ENCODE measurements around the gene CPZ. TPM values are rescaled to one million over a fixed set of nuclear protein-coding genes. Genes with fewer than 3 reads are reported as not detected.
A peak's percentile ranks its signal among the peaks of the same experiment; 100 is the strongest.

Gene CPZ
- total RNA-seq (10 to 100 TPM; 34.4 to 82.0 TPM), polyA plus RNA-seq (ENCODE audit: insufficient read length in 2 of 2) (10 to 100 TPM; 11.9 to 30.4 TPM)
- long read RNA-seq, donor 1, transcript CPZ-202 (11 exons, 2,267 nt), result major isoform, 5 of 18 reads
- long read RNA-seq, donor 1, partial matches to known transcripts, result 8 of 18 reads
- long read RNA-seq, donor 1, other reads (novel, unspliced or antisense), result 0 of 18 reads
- long read RNA-seq, donor 2, result 0 reads
- long read RNA-seq, donor 3, partial matches to known transcripts, result 0 of 5 reads
- long read RNA-seq, donor 3, other reads (novel, unspliced or antisense), result 0 of 5 reads
- long read RNA-seq, donor 4, result 0 reads

DNA sequence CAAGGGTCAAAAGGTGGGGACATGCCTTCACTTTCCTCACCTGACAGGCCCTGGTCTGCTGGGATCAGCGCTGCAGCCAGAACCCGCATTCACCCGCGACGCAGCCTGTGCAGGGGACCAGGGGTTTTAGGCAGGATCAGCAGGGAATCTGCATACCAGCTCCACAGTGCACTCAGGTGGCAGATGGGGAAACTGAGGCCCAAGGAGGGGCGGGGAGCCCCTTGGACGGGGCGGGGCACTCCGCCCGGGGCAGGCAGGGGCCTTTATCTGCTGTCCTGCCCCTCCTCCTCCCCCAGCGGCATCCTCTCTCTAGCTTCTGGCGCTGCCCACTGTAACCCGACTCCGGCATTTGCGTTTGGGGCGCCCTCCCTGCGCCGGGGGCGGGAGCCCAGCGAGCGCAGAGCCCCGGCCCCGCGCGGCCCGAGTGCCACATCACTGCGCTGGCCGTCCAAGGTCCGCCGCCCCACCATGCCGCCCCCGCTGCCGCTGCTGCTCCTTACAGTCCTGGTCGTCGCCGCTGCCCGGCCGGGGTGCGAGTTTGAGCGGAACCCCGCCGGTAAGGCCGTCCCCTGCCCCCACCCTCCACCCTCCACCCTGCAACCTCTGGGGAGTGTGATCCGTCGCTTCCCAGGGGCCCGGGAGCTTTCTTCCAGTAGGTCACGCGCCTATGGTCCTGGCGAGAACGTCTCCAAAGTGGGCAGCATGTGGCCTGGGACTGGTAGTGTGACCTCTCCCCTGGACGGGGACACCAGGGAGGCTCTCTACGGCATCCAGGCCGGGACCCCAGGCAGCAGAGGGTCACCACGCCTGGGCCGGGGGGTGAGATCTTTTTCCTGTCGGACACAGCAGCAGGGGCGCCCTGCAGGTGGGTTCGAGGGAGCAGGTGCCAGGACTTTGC, at the start of gene CPZ:
TSS of gene CPZ (plus strand) at position 400 of the 898 bp plus-strand sequence. CDS start at position 469, 69 bp downstream.
- DNase-seq (ENCODE audit: low read depth in 4 of 6, low spot score in 6 of 6), result peak in 1 of 6 donors; percentile 57
- peaks cover 39% of the 10 kb centered on the region for H3K27me3 ChIP-seq (ENCODE audit: control insufficient read depth, insufficient read depth, low read length)
- no peaks in the 10 kb centered on the region for H3K36me3 ChIP-seq (ENCODE audit: control insufficient read depth, insufficient read depth, low read length)
- H3K4me1 ChIP-seq (ENCODE audit: control insufficient read depth, insufficient read depth, low read length), result peaks cover 34% of the 10 kb centered on the region
- WGBS (ENCODE audit: insufficient coverage), result 2% methylated on average over 57 of the region's 58 CpGs
- H3K27ac ChIP-seq (ENCODE audit: low read depth, low read length), result peak within 1 kb of the TSS; percentile 11
- H3K4me3 ChIP-seq (ENCODE audit: low read depth, low read length), result peak within 1 kb of the TSS; percentile 38
- no peaks in the 10 kb centered on the region for H3K9me3 ChIP-seq (ENCODE audit: control insufficient read depth, insufficient read depth, low read length)

GRCh38 chr4:8542776-8543525, 49.6 kb upstream of the CPZ start:
- H3K27ac ChIP-seq (ENCODE audit: low read depth, low read length), result no peak overlapping the region
- no peaks in the 10 kb centered on the region for H3K9me3 ChIP-seq (ENCODE audit: control insufficient read depth, insufficient read depth, low read length)
- no peaks in the 10 kb centered on the region for H3K27me3 ChIP-seq (ENCODE audit: control insufficient read depth, insufficient read depth, low read length)
- H3K4me1 ChIP-seq (ENCODE audit: control insufficient read depth, insufficient read depth, low read length), result no peaks in the 10 kb centered on the region
- no peaks in the 10 kb centered on the region for H3K36me3 ChIP-seq (ENCODE audit: control insufficient read depth, insufficient read depth, low read length)
- WGBS (ENCODE audit: insufficient coverage), result 83% methylated on average over 15 of the region's 16 CpGs
- DNase-seq (ENCODE audit: low read depth in 4 of 6, low spot score in 6 of 6), result no peak
- no peak overlapping the region for H3K4me3 ChIP-seq (ENCODE audit: low read depth, low read length)

GRCh38 chr4:8543623-8544022, 48.9 kb upstream of the CPZ start:
- Histone ChIP-seq H3K27me3 (ENCODE audit: control insufficient read depth, insufficient read depth, low read length) (no peaks in the 10 kb centered on the region), H3K4me3 (ENCODE audit: low read depth, low read length) (no peak overlapping the region), H3K27ac (ENCODE audit: low read depth, low read length) (no peak overlapping the region), H3K9me3 (ENCODE audit: control insufficient read depth, insufficient read depth, low read length) (no peaks in the 10 kb centered on the region), H3K36me3 (ENCODE audit: control insufficient read depth, insufficient read depth, low read length) (no peaks in the 10 kb centered on the region), H3K4me1 (ENCODE audit: control insufficient read depth, insufficient read depth, low read length) (no peaks in the 10 kb centered on the region)
- DNase-seq (ENCODE audit: low read depth in 4 of 6, low spot score in 6 of 6), result no peak
- 89% methylated on average over 3 of the region's 10 CpGs for WGBS (ENCODE audit: insufficient coverage)

- no peak for DNase-seq (ENCODE audit: low read depth in 4 of 6, low spot score in 6 of 6)
- no peaks in the 10 kb centered on the region for H3K9me3 ChIP-seq (ENCODE audit: control insufficient read depth, insufficient read depth, low read length)
- H3K4me1 ChIP-seq (ENCODE audit: control insufficient read depth, insufficient read depth, low read length), result no peaks in the 10 kb centered on the region
- no peaks in the 10 kb centered on the region for H3K36me3 ChIP-seq (ENCODE audit: control insufficient read depth, insufficient read depth, low read length)
- no peak overlapping the region for H3K4me3 ChIP-seq (ENCODE audit: low read depth, low read length)
- H3K27ac ChIP-seq (ENCODE audit: low read depth, low read length), result no peak overlapping the region
- no peaks in the 10 kb centered on the region for H3K27me3 ChIP-seq (ENCODE audit: control insufficient read depth, insufficient read depth, low read length)
- WGBS (ENCODE audit: insufficient coverage), result 95% methylated on average over 3 of the region's 3 CpGs
These were observed 48.3 kb upstream of the CPZ start for GRCh38 chr4:8544282-8544681.

DNA sequence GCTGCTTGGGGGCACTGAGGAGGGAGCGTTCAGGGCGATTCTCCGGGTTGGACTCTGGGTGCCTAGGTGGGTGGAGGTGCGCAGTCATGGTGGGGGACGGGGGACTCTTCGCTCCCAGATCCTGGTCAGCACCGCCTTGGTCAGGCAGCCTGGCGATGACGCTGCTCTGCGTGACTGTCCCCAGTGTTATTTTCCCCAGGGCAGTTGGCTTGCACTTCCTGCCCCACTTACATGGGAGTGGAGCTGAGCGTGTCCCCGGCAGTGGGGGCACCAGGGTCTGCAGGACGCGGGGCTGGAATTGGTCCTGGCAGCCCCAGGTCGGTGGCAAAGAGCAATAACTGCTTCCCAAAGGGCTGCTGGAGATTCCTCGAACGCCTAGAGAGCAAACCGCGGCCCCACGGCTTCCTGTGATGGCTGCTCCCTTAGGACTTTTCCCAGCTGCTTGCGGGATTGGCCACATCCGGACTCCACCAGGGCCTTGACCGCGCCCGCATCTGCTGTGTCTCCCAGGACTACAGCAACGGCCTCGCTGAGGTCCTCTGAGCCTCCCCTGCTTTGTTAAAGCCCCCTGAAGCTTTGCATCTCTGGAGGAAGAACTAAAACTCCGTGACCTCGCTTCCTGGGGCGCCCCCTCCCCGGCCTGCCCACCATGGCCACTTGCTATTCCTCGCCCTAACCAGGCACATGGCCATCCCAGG, 47.7 kb upstream of the CPZ start:
- Histone ChIP-seq H3K4me3 (ENCODE audit: low read depth, low read length) (no peak overlapping the region), H3K27ac (ENCODE audit: low read depth, low read length) (no peak overlapping the region), H3K36me3 (ENCODE audit: control insufficient read depth, insufficient read depth, low read length) (no peaks in the 10 kb centered on the region), H3K4me1 (ENCODE audit: control insufficient read depth, insufficient read depth, low read length) (no peaks in the 10 kb centered on the region), H3K9me3 (ENCODE audit: control insufficient read depth, insufficient read depth, low read length) (no peaks in the 10 kb centered on the region), H3K27me3 (ENCODE audit: control insufficient read depth, insufficient read depth, low read length) (no peaks in the 10 kb centered on the region)
- WGBS (ENCODE audit: insufficient coverage), result 84% methylated on average over 32 of the region's 32 CpGs
- DNase-seq (ENCODE audit: low read depth in 4 of 6, low spot score in 6 of 6), result no peak

DNA sequence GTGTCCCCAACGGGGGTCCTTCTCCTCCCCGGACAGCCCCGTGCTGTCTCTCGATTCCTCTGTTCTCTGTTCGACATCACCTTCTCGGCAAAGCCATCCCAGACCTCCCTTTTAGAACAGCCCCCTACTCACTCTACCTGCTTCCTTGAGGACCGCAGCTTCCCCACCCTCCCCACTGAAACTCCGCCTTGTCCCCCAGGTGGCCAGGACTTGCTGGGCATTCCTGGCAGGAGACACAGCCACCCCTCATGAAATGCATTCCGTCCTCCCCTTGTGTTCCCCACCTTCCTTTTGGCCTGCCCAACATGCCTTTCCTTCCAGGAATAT, 47.2 kb upstream of the CPZ start:
- no peak overlapping the region for H3K4me3 ChIP-seq (ENCODE audit: low read depth, low read length)
- 84% methylated on average over 8 of the region's 9 CpGs for WGBS (ENCODE audit: insufficient coverage)
- no peak overlapping the region for H3K27ac ChIP-seq (ENCODE audit: low read depth, low read length)
- H3K9me3 ChIP-seq (ENCODE audit: control insufficient read depth, insufficient read depth, low read length), result no peaks in the 10 kb centered on the region
- no peaks in the 10 kb centered on the region for H3K27me3 ChIP-seq (ENCODE audit: control insufficient read depth, insufficient read depth, low read length)
- DNase-seq (ENCODE audit: low read depth in 4 of 6, low spot score in 6 of 6), result no peak
- no peaks in the 10 kb centered on the region for H3K36me3 ChIP-seq (ENCODE audit: control insufficient read depth, insufficient read depth, low read length)
- H3K4me1 ChIP-seq (ENCODE audit: control insufficient read depth, insufficient read depth, low read length), result no peaks in the 10 kb centered on the region

DNA sequence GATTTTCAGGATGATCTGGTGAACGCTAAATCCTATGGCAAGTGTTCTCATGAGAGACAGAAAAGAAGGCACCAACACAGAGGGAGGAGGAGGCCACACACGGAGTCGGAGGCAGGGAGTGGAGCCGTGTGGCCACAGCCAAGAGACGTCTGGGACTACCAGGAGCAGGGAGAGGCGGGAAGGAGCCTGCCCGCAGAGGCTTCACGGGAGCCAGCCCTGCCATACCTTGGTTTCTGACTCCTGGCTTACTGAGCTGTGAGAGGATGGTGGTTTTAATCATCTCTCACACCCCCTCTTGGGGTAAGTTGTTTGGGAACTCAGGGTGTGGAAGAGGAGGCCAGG, 45.8 kb upstream of the CPZ start:
- Histone ChIP-seq H3K27me3 (ENCODE audit: control insufficient read depth, insufficient read depth, low read length) (no peaks in the 10 kb centered on the region), H3K27ac (ENCODE audit: low read depth, low read length) (no peak overlapping the region), H3K36me3 (ENCODE audit: control insufficient read depth, insufficient read depth, low read length) (no peaks in the 10 kb centered on the region), H3K4me3 (ENCODE audit: low read depth, low read length) (no peak overlapping the region), H3K9me3 (ENCODE audit: control insufficient read depth, insufficient read depth, low read length) (no peaks in the 10 kb centered on the region), H3K4me1 (ENCODE audit: control insufficient read depth, insufficient read depth, low read length) (no peaks in the 10 kb centered on the region)
- 76% methylated on average over 6 of the region's 8 CpGs for WGBS (ENCODE audit: insufficient coverage)
- no peak for DNase-seq (ENCODE audit: low read depth in 4 of 6, low spot score in 6 of 6)

DNA sequence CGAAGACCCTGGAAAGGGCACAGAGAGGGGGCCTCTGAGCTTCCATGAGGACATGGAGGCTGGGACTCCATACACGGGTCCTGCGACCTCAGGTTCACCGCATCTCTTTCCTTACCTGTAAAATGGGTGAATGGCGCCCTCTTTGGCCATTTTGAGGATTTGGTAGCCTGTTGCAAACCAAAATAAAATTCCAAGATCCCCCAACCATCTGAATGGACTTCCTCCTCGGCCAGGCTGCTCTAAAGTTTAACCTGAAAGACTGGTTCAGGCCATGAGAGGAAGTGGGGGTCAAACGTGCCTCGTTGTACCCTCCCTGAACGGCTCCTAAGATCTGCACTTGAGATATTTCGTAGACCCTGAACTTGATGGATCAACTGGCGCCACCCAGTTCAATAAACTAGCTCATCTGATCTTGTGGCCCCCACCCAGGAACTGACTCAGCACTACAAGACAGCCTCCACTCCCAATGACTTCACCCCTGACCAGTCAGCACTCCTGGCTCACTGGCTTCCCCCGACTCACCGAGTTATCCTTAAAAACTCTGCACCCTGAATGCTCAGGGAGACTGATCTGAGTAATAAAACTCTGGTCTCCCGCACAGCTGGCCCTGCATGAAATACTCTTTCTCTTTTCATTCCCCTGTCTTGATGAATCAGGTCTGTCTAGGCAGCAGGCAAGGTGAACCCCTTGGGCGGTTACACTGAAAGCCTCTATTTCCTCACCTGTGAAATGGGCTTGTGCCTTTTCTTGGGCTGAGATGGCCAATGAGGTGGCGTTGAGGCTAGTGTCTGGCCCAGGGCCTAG, 45.3 kb upstream of the CPZ start:
- Histone ChIP-seq H3K4me3 (ENCODE audit: low read depth, low read length) (no peak overlapping the region), H3K27ac (ENCODE audit: low read depth, low read length) (no peak overlapping the region), H3K27me3 (ENCODE audit: control insufficient read depth, insufficient read depth, low read length) (no peaks in the 10 kb centered on the region), H3K9me3 (ENCODE audit: control insufficient read depth, insufficient read depth, low read length) (no peaks in the 10 kb centered on the region), H3K4me1 (ENCODE audit: control insufficient read depth, insufficient read depth, low read length) (no peaks in the 10 kb centered on the region), H3K36me3 (ENCODE audit: control insufficient read depth, insufficient read depth, low read length) (no peaks in the 10 kb centered on the region)
- DNase-seq (ENCODE audit: low read depth in 4 of 6, low spot score in 6 of 6), result no peak
- WGBS (ENCODE audit: insufficient coverage), result 77% methylated on average over 12 of the region's 16 CpGs
